Panc1 (cell line): ENCODE results near the gene OTUD6A. TPM values are rescaled to one million over a fixed set of nuclear protein-coding genes. Genes with fewer than 3 reads are reported as not detected.

Source experiments
- ATAC-seq: fragments of 200-7000 bp; cut with Tn5 transposase; 2 replicates; pipeline ENCODE4 v1.9.1; 2020; ENCODE audit warnings: mild to moderate bottlenecking, moderate library complexity
- BruUV-seq: library from RNA; stranded (reverse); fragments of 400-500 nt; replicated peaks from 2 replicates; lab custom pipeline; 2021; lab: Mats Ljungman, UMichigan
- CTCF ChIA-PET: fragments of 300-600 bp; sonication (Branson Sonifier 250); formaldehyde crosslinking; loops from one replicate; lab custom pipeline; 2022; ENCODE audit warnings: antibody characterized with exemption; lab: Charles Lee
- POLR2A ChIA-PET: fragments of 300-600 bp; sonication (Branson Sonifier 250); formaldehyde crosslinking; loops from one replicate; lab custom pipeline; 2022; ENCODE audit warnings: antibody characterized with exemption; lab: Charles Lee
- DNase-seq: peaks from one replicate; pipeline ENCODE4 v3.0.0-alpha.2; 2010; ENCODE audit warnings: low read depth, low spot score
- H3K27ac ChIP-seq: 2 replicates; pipeline ENCODE4 v1.5.1; 2011; ENCODE audit warnings: mild to moderate bottlenecking, low read length, inconsistent platforms
- H3K27me3 ChIP-seq: fragments of 200-500 bp; sonication (Bioruptor generic); 2 replicates; pipeline ENCODE4 v1.6.0; 2014; ENCODE audit warnings: low read length, inconsistent platforms; ENCODE audit not compliant: control insufficient read depth, insufficient read depth
- H3K36me3 ChIP-seq: fragments of 200-500 bp; sonication (Bioruptor generic); 2 replicates; pipeline ENCODE4 v1.5.1; 2014; ENCODE audit warnings: inconsistent platforms, mild to moderate bottlenecking, low read length, moderate library complexity; ENCODE audit not compliant: control insufficient read depth, insufficient read depth
- H3K4me1 ChIP-seq: 2 replicates; pipeline ENCODE4 v1.5.1; 2011; ENCODE audit warnings: inconsistent platforms, mild to moderate bottlenecking, low read length, moderate library complexity; ENCODE audit not compliant: control insufficient read depth, insufficient read depth
- H3K4me3 ChIP-seq, 2 experiments: 2 replicates each; pipeline ENCODE4 v1.5.1; 2011 to 2012; ENCODE audit warnings: low read depth in 2 of 2, low read length in 2 of 2, mild to moderate bottlenecking in 2 of 2, inconsistent platforms in 1 of 2, moderate library complexity in 1 of 2
- H3K9me3 ChIP-seq: fragments of 200-500 bp; sonication (Bioruptor generic); 2 replicates; pipeline ENCODE4 v1.5.1; 2014; ENCODE audit warnings: low read depth, mild to moderate bottlenecking, inconsistent platforms, low read length, moderate library complexity; ENCODE audit not compliant: control insufficient read depth, insufficient read depth
- CTCF ChIP-seq: fragments of 450-650 bp; IDR thresholded peaks from 2 replicates; pipeline ENCODE4 v1.5.1; 2017; ENCODE audit warnings: mild to moderate bottlenecking
- POLR2AphosphoS5 ChIP-seq: IDR thresholded peaks from 2 replicates; pipeline ENCODE4 v1.6.1; 2012; ENCODE audit warnings: mild to moderate bottlenecking, low read depth, low read length, moderate library complexity
- REST ChIP-seq, 2 experiments: IDR thresholded peaks; 2 replicates each; pipeline ENCODE4 v1.6.1; 2011 to 2012; ENCODE audit warnings: low read depth in 2 of 2, control low read depth in 1 of 2, low read length in 1 of 2, mild to moderate bottlenecking in 1 of 2, moderate library complexity in 1 of 2; ENCODE audit not compliant: insufficient read depth in 1 of 2
- SIN3A ChIP-seq: IDR thresholded peaks from 2 replicates; pipeline ENCODE4 v1.6.1; 2012; ENCODE audit warnings: low read depth, mild to moderate bottlenecking, low read length, moderate library complexity, borderline replicate concordance; ENCODE audit not compliant: insufficient read depth
- TCF7L2 ChIP-seq: IDR thresholded peaks from 2 replicates; pipeline ENCODE4 v1.6.1; 2011; ENCODE audit warnings: mild to moderate bottlenecking, low read depth, low read length, inconsistent platforms
- in situ Hi-C: cut with HindIII; loops from 2 replicates; pipeline ENCODE4 v1.10.0; 2016; ENCODE audit warnings: low sequenced_read_pairs, low pct_unique_long_range_greater_than_20kb
- intact Hi-C: fragments of 100-400 bp; cut with micrococcal nuclease; formaldehyde crosslinking; loops from one replicate; pipeline ENCODE4 v1.10.0; 2022; ENCODE audit not compliant: unreplicated experiment
- total RNA-seq: library from RNA; stranded (reverse); gene quantifications from one replicate; pipeline ENCODE4 v1.2.1, GENCODE V29; 2021; ENCODE audit not compliant: unreplicated experiment

OTUD6A gene
- total RNA-seq, 1 experiment from 2014 or later = not detected

- intact Hi-C loops = loop anchor here (10.0 kb wide), 2 partner anchors 555 to 1265 kb away; partner anchors contain the start of gene EFNB1
- ATAC-seq = no peak
- H3K9me3 ChIP-seq = no peaks in the 10 kb centered on the region
- ChIA-PET CTCF (no interaction called here), POLR2A (no interaction called here)
- no peaks in the 10 kb centered on the region for H3K4me1 ChIP-seq
- H3K4me3 ChIP-seq = no peak overlapping the region
- DNase-seq = no peak
- no peak for TF ChIP-seq POLR2AphosphoS5
- no peak for TF ChIP-seq REST (IDR thresholded peaks at IDR 0.05; ENCODE audit: insufficient read depth in 1 of 2, low read depth in 2 of 2, low read length in 1 of 2)
- no peak for TF ChIP-seq CTCF
- no peak for TF ChIP-seq SIN3A
- TF ChIP-seq TCF7L2 = no peak
- H3K36me3 ChIP-seq = no peaks in the 10 kb centered on the region
- H3K27me3 ChIP-seq = no peaks in the 10 kb centered on the region
- BruUV-seq = no TSS peak
- in situ Hi-C loops = no loop called here
- no peak overlapping the region for H3K27ac ChIP-seq
Measured at GRCh38 chrX:70089604-70090297, 27.5 kb downstream of the OTUD6A start.

GRCh38 chrX:70092247-70092646 is 30.0 kb downstream of the OTUD6A start:
- ChIA-PET POLR2A (no interaction called here), CTCF (no interaction called here)
- TF ChIP-seq SIN3A (no peak), CTCF (no peak), TCF7L2 (no peak), REST (IDR thresholded peaks at IDR 0.05; ENCODE audit: insufficient read depth in 1 of 2, low read depth in 2 of 2, low read length in 1 of 2) (no peak), POLR2AphosphoS5 (no peak)
- Histone ChIP-seq H3K27me3 (no peaks in the 10 kb centered on the region), H3K9me3 (no peaks in the 10 kb centered on the region), H3K36me3 (no peaks in the 10 kb centered on the region), H3K4me3 (no peak overlapping the region), H3K27ac (no peak overlapping the region), H3K4me1 (no peaks in the 10 kb centered on the region)
- in situ Hi-C loops (no loop called here), intact Hi-C loops (loop anchor here (10.0 kb wide), 2 partner anchors 557 to 1267 kb away; partner anchors contain the start of gene EFNB1)
- BruUV-seq = no TSS peak
- ATAC-seq (no peak), DNase-seq (no peak)
